ENCODE measurements around the gene MYCL.
"Not testable (repeated sequence)": the region's sequence is repeated elsewhere in the genome, so short reads cannot be mapped to it uniquely, and the experiment has no call there.

The MYCL gene

GRCh38 chr1:39890880-39891279 is 10.8 kb downstream of the MYCL start:
- no peak for DNase-seq (ENCODE audit: low read depth in 2 of 2)

- DNase-seq (ENCODE audit: low read depth in 2 of 2) = no peak
Observed at GRCh38 chr1:39890273-39890672, 11.4 kb downstream of the MYCL start.

- no peak for DNase-seq (ENCODE audit: low read depth in 2 of 2)
Observed at GRCh38 chr1:39886757-39887231, 14.9 kb downstream of the MYCL start.

- DNase-seq (ENCODE audit: low read depth in 2 of 2) = no peak
Observed at GRCh38 chr1:39885516-39885915, 16.2 kb downstream of the MYCL start.

- no peak for DNase-seq (ENCODE audit: low read depth in 2 of 2)
Observed at GRCh38 chr1:39882152-39882551, 19.6 kb downstream of the MYCL start.

- DNase-seq (ENCODE audit: low read depth in 2 of 2) = no peak
Observed at GRCh38 chr1:39877980-39878956, 23.4 kb downstream of the MYCL start.

- DNase-seq (ENCODE audit: low read depth in 2 of 2) = no peak
Observed at GRCh38 chr1:39877231-39877778, 24.4 kb downstream of the MYCL start.

- DNase-seq (ENCODE audit: low read depth in 2 of 2) = no peak
Observed at GRCh38 chr1:39876144-39876543, 25.6 kb downstream of the MYCL start.

- DNase-seq (ENCODE audit: low read depth in 2 of 2) = no peak
Observed at GRCh38 chr1:39872698-39873097, 29.0 kb downstream of the MYCL start.

GRCh38 chr1:39871796-39872195 is 29.9 kb downstream of the MYCL start:
- no peak for DNase-seq (ENCODE audit: low read depth in 2 of 2)

GRCh38 chr1:39871043-39871442 is 30.7 kb downstream of the MYCL start:
- DNase-seq (ENCODE audit: low read depth in 2 of 2) = not testable (repeated sequence)

- DNase-seq (ENCODE audit: low read depth in 2 of 2) = not testable (repeated sequence)
Observed at GRCh38 chr1:39869538-39870112, 32.1 kb downstream of the MYCL start.

- no peak for DNase-seq (ENCODE audit: low read depth in 2 of 2)
Observed at GRCh38 chr1:39866767-39867166, 35.0 kb downstream of the MYCL start.

GRCh38 chr1:39865762-39866161 is 36.0 kb downstream of the MYCL start:
- DNase-seq (ENCODE audit: low read depth in 2 of 2) = no peak

- DNase-seq (ENCODE audit: low read depth in 2 of 2) = no peak
Observed at GRCh38 chr1:39863177-39863576, 38.5 kb downstream of the MYCL start.

GRCh38 chr1:39861003-39861402 is 40.7 kb downstream of the MYCL start:
- no peak for DNase-seq (ENCODE audit: low read depth in 2 of 2)

- no peak for DNase-seq (ENCODE audit: low read depth in 2 of 2)
Observed at GRCh38 chr1:39859859-39860812, 41.6 kb downstream of the MYCL start.

- no peak for DNase-seq (ENCODE audit: low read depth in 2 of 2)
Observed at GRCh38 chr1:39858315-39858714, 43.4 kb downstream of the MYCL start.

GRCh38 chr1:39857126-39857878 is 44.4 kb downstream of the MYCL start:
- no peak for DNase-seq (ENCODE audit: low read depth in 2 of 2)

GRCh38 chr1:39854738-39855137 is 47.0 kb downstream of the MYCL start:
- no peak for DNase-seq (ENCODE audit: low read depth in 2 of 2)

- DNase-seq (ENCODE audit: low read depth in 2 of 2) = no peak
Observed at GRCh38 chr1:39854314-39854713, 47.4 kb downstream of the MYCL start.
